GM23338 (cell line): ENCODE measurements around the gene ACP6. TPM values are rescaled to one million over a fixed set of nuclear protein-coding genes. Genes with fewer than 3 reads are reported as not detected.

Experiments used
- ATAC-seq: fragments of 200-7000 bp; cut with Tn5 transposase; 3 replicates; pipeline ENCODE4 v1.9.1; 2020
- DNase-seq: peaks from one replicate; pipeline ENCODE4 v3.0.0-alpha.2; 2015; ENCODE audit warnings: low spot score
- H2AFZ ChIP-seq: fragments of 200-600 bp; sonication (generic); 2 replicates; pipeline ENCODE4 v1.8.0; 2016; ENCODE audit warnings: antibody characterized with exemption, mild to moderate bottlenecking, moderate library complexity
- H3F3A ChIP-seq: fragments of 200-600 bp; sonication (generic); replicated peaks from 2 replicates; pipeline ENCODE4 v1.8.0; 2017; ENCODE audit warnings: antibody characterized with exemption, mixed run types, low read depth
- H3K27ac ChIP-seq: fragments of 200-600 bp; sonication (generic); 2 replicates; pipeline ENCODE4 v1.6.1; 2016; ENCODE audit warnings: low read depth
- H3K27me3 ChIP-seq: fragments of 200-600 bp; sonication (generic); 2 replicates; pipeline ENCODE4 v1.8.0; 2016; ENCODE audit warnings: mild to moderate bottlenecking, mixed run types, moderate library complexity; ENCODE audit not compliant: insufficient read depth
- H3K36me3 ChIP-seq: fragments of 200-600 bp; sonication (generic); 2 replicates; pipeline ENCODE4 v1.8.0; 2016; ENCODE audit warnings: mild to moderate bottlenecking; ENCODE audit not compliant: insufficient read depth
- H3K4me1 ChIP-seq: fragments of 200-600 bp; sonication (generic); 2 replicates; pipeline ENCODE4 v1.8.0; 2016; ENCODE audit warnings: mild to moderate bottlenecking, moderate library complexity; ENCODE audit not compliant: insufficient read depth
- H3K4me2 ChIP-seq: fragments of 200-600 bp; sonication (generic); 2 replicates; pipeline ENCODE4 v1.7.1; 2017; ENCODE audit warnings: mixed run types
- H3K4me3 ChIP-seq: fragments of 200-600 bp; sonication (generic); 2 replicates; pipeline ENCODE4 v1.6.1; 2016; ENCODE audit warnings: mixed run types
- H3K79me2 ChIP-seq: fragments of 200-600 bp; sonication (generic); replicated peaks from 2 replicates; pipeline ENCODE4 v1.8.0; 2017; ENCODE audit warnings: mild to moderate bottlenecking; ENCODE audit not compliant: insufficient read depth
- H3K9me2 ChIP-seq: fragments of 200-600 bp; sonication (generic); 2 replicates; pipeline ENCODE4 v1.8.0; 2017; ENCODE audit not compliant: insufficient read depth
- H4K20me1 ChIP-seq: fragments of 200-600 bp; sonication (generic); replicated peaks from 2 replicates; pipeline ENCODE4 v1.8.0; 2017; ENCODE audit warnings: mild to moderate bottlenecking; ENCODE audit not compliant: insufficient read depth
- H3K27ac Mint-ChIP-seq: 2 replicates; pipeline ENCODE4 v1.8.0; 2020; ENCODE audit warnings: inconsistent platforms, mild to moderate bottlenecking, moderate library complexity, mixed read lengths
- H3K27me3 Mint-ChIP-seq: 3 replicates; pipeline ENCODE4 v1.8.0; 2022; ENCODE audit warnings: low read depth, mild to moderate bottlenecking, moderate library complexity, mixed read lengths, inconsistent platforms; ENCODE audit not compliant: insufficient read depth, poor library complexity
- H3K36me3 Mint-ChIP-seq: 3 replicates; pipeline ENCODE4 v1.8.0; 2021; ENCODE audit warnings: low read depth, mild to moderate bottlenecking, inconsistent platforms, moderate library complexity, mixed read lengths
- H3K4me1 Mint-ChIP-seq: 3 replicates; pipeline ENCODE4 v1.8.0; 2020; ENCODE audit warnings: mild to moderate bottlenecking, inconsistent platforms, mixed read lengths
- H3K4me3 Mint-ChIP-seq: 3 replicates; pipeline ENCODE4 v1.8.0; 2021; ENCODE audit warnings: moderate library complexity, mild to moderate bottlenecking, inconsistent platforms, mixed read lengths
- H3K9me3 Mint-ChIP-seq: 3 replicates; pipeline ENCODE4 v1.8.0; 2020; ENCODE audit warnings: moderate library complexity, mild to moderate bottlenecking, inconsistent platforms, mixed read lengths
- CREB1 ChIP-seq: fragments of 250-450 bp; sonication (Bioruptor Pico); IDR thresholded peaks from 2 replicates; pipeline ENCODE4 v1.5.0; 2020; ENCODE audit warnings: low read depth, mild to moderate bottlenecking, moderate library complexity
- EZH2 ChIP-seq: fragments of 200-600 bp; sonication (generic); IDR thresholded peaks from one replicate; pipeline ENCODE4 v1.8.0; 2017; ENCODE audit warnings: antibody characterized with exemption, mild to moderate bottlenecking, low read depth; ENCODE audit not compliant: unreplicated experiment
- EZH2phosphoT487 ChIP-seq: fragments of 200-600 bp; sonication (generic); IDR thresholded peaks from one replicate; pipeline ENCODE4 v1.8.1; 2018; ENCODE audit warnings: antibody characterized with exemption; ENCODE audit not compliant: unreplicated experiment
- NANOG ChIP-seq: IDR thresholded peaks from 2 replicates; pipeline ENCODE4 v1.6.1; 2016; ENCODE audit warnings: antibody characterized with exemption, borderline replicate concordance
- POLR2AphosphoS5 ChIP-seq: IDR thresholded peaks from 2 replicates; pipeline ENCODE4 v1.6.1; 2016; ENCODE audit warnings: antibody characterized with exemption, low read depth
- STAT1 ChIP-seq: IDR thresholded peaks from one replicate; pipeline ENCODE4 v1.6.1; 2016; ENCODE audit warnings: antibody characterized with exemption; ENCODE audit not compliant: unreplicated experiment
- ZNF331 ChIP-seq: fragments of 250-450 bp; sonication (Bioruptor Pico); IDR thresholded peaks from 2 replicates; pipeline ENCODE4 v1.5.0; 2020; ENCODE audit warnings: low read depth, mild to moderate bottlenecking, moderate library complexity
- polyA plus RNA-seq: library from polyadenylated mRNA; unstranded; fragments of >200 nt; fragmentation: Nextera tagmentation; extraction: Ambion mirVana; gene quantifications from 2 replicates; pipeline ENCODE4 v1.2.1, GENCODE V29; 2016
- total RNA-seq: library from RNA; depleted of rRNA; stranded (reverse); fragments of >200 nt; shearing (Covaris generic); gene quantifications from 2 replicates; pipeline ENCODE4 v1.2.3, GENCODE V29; 2014
- TF ChIP-seq, protein P1 (sequence below): fragments of 250-450 bp; sonication (Bioruptor Pico); IDR thresholded peaks from 2 replicates; pipeline ENCODE4 v1.5.0; 2020; ENCODE audit warnings: mild to moderate bottlenecking, moderate library complexity
- TF ChIP-seq, protein P2 (sequence below): IDR thresholded peaks from one replicate; pipeline ENCODE4 v1.6.1; 2018; ENCODE audit warnings: antibody characterized with exemption; ENCODE audit not compliant: unreplicated experiment

The ACP6 gene
- total and polyA plus RNA-seq, 2 experiments from 2014 or later, result 20.6 to 26.5 TPM

DNA sequence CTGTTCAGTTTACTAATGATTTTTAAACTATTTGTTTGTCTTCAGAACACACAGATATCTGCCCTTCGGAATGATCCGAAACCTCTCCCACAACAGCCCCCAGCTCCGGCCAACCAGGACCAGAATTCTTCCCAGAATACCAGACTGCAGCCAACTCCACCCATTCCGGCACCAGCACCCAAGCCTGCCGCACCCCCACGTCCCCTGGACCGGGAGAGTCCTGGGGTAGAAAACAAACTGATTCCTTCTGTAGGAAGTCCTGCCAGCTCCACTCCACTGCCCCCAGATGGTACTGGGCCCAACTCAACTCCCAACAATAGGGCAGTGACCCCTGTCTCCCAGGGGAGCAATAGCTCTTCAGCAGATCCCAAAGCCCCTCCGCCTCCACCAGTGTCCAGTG, 51.6 kb downstream of the ACP6 start (continued):
- TF ChIP-seq, protein P1, sequence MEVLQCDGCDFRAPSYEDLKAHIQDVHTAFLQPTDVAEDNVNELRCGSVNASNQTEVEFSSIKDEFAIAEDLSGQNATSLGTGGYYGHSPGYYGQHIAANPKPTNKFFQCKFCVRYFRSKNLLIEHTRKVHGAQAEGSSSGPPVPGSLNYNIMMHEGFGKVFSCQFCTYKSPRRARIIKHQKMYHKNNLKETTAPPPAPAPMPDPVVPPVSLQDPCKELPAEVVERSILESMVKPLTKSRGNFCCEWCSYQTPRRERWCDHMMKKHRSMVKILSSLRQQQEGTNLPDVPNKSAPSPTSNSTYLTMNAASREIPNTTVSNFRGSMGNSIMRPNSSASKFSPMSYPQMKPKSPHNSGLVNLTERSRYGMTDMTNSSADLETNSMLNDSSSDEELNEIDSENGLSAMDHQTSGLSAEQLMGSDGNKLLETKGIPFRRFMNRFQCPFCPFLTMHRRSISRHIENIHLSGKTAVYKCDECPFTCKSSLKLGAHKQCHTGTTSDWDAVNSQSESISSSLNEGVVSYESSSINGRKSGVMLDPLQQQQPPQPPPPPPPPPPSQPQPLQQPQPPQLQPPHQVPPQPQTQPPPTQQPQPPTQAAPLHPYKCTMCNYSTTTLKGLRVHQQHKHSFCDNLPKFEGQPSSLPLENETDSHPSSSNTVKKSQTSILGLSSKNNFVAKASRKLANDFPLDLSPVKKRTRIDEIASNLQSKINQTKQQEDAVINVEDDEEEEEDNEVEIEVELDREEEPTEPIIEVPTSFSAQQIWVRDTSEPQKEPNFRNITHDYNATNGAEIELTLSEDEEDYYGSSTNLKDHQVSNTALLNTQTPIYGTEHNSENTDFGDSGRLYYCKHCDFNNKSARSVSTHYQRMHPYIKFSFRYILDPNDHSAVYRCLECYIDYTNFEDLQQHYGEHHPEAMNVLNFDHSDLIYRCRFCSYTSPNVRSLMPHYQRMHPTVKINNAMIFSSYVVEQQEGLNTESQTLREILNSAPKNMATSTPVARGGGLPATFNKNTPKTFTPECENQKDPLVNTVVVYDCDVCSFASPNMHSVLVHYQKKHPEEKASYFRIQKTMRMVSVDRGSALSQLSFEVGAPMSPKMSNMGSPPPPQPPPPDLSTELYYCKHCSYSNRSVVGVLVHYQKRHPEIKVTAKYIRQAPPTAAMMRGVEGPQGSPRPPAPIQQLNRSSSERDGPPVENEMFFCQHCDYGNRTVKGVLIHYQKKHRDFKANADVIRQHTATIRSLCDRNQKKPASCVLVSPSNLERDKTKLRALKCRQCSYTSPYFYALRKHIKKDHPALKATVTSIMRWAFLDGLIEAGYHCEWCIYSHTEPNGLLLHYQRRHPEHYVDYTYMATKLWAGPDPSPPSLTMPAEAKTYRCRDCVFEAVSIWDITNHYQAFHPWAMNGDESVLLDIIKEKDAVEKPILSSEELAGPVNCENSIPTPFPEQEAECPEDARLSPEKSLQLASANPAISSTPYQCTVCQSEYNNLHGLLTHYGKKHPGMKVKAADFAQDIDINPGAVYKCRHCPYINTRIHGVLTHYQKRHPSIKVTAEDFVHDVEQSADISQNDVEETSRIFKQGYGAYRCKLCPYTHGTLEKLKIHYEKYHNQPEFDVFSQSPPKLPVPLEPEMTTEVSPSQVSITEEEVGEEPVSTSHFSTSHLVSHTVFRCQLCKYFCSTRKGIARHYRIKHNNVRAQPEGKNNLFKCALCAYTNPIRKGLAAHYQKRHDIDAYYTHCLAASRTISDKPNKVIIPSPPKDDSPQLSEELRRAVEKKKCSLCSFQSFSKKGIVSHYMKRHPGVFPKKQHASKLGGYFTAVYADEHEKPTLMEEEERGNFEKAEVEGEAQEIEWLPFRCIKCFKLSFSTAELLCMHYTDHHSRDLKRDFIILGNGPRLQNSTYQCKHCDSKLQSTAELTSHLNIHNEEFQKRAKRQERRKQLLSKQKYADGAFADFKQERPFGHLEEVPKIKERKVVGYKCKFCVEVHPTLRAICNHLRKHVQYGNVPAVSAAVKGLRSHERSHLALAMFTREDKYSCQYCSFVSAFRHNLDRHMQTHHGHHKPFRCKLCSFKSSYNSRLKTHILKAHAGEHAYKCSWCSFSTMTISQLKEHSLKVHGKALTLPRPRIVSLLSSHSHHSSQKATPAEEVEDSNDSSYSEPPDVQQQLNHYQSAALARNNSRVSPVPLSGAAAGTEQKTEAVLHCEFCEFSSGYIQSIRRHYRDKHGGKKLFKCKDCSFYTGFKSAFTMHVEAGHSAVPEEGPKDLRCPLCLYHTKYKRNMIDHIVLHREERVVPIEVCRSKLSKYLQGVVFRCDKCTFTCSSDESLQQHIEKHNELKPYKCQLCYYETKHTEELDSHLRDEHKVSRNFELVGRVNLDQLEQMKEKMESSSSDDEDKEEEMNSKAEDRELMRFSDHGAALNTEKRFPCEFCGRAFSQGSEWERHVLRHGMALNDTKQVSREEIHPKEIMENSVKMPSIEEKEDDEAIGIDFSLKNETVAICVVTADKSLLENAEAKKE (CRISPR knock-in tag), result no peak
- TF ChIP-seq STAT1 (no peak), CREB1 (CRISPR knock-in tag) (no peak), POLR2AphosphoS5 (no peak), ZNF331 (CRISPR knock-in tag) (no peak)
- TF ChIP-seq, protein P2, sequence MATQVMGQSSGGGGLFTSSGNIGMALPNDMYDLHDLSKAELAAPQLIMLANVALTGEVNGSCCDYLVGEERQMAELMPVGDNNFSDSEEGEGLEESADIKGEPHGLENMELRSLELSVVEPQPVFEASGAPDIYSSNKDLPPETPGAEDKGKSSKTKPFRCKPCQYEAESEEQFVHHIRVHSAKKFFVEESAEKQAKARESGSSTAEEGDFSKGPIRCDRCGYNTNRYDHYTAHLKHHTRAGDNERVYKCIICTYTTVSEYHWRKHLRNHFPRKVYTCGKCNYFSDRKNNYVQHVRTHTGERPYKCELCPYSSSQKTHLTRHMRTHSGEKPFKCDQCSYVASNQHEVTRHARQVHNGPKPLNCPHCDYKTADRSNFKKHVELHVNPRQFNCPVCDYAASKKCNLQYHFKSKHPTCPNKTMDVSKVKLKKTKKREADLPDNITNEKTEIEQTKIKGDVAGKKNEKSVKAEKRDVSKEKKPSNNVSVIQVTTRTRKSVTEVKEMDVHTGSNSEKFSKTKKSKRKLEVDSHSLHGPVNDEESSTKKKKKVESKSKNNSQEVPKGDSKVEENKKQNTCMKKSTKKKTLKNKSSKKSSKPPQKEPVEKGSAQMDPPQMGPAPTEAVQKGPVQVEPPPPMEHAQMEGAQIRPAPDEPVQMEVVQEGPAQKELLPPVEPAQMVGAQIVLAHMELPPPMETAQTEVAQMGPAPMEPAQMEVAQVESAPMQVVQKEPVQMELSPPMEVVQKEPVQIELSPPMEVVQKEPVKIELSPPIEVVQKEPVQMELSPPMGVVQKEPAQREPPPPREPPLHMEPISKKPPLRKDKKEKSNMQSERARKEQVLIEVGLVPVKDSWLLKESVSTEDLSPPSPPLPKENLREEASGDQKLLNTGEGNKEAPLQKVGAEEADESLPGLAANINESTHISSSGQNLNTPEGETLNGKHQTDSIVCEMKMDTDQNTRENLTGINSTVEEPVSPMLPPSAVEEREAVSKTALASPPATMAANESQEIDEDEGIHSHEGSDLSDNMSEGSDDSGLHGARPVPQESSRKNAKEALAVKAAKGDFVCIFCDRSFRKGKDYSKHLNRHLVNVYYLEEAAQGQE, result no peak

DNA sequence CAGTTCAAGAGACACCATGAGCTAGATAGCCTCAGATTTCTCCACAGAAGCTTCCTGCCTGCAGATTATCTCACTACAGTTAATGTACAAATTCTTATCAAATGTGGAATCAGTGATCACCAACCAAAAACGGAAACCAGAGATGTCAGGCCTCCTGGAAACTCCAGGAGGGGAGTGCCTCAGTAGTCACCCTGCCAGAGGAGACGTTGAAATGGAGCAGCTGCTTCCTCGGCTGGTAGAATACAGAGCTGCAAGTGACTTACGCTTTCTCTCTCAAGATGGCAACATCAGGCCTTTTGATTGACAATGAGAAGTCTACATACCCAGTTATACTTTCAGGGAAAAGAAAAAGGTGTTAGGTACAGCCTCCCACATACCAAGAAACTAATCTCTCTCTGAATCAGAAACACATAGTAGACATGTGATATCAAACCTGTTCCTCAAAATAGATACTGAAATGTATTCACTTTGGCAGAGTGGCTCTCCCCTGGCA, 52.2 kb downstream of the ACP6 start:
- no peak for DNase-seq
- Histone ChIP-seq H4K20me1 (peaks cover 3% of the 10 kb centered on the region; the same call in 1 of the 2 replicates), H2AFZ (no peak overlapping the region), H3K27me3 (no peaks in the 10 kb centered on the region), H3K27ac (no peak overlapping the region), H3K4me2 (no peak overlapping the region), H3K79me2 (no peaks in the 10 kb centered on the region), H3K4me3 (no peak overlapping the region), H3K4me1 (no peaks in the 10 kb centered on the region), H3K9me2 (no peaks in the 10 kb centered on the region), H3K36me3 (peaks cover 41% of the 10 kb centered on the region), H3F3A (no peaks in the 10 kb centered on the region)
- no peak for ATAC-seq
- peaks cover 4% of the 10 kb centered on the region for H3K27me3 Mint-ChIP-seq
- H3K27ac Mint-ChIP-seq, result no peak overlapping the region
- peaks cover 95% of the 10 kb centered on the region for H3K36me3 Mint-ChIP-seq
- H3K4me3 Mint-ChIP-seq, result no peak overlapping the region
- H3K4me1 Mint-ChIP-seq, result no peaks in the 10 kb centered on the region
- no peaks in the 10 kb centered on the region for H3K9me3 Mint-ChIP-seq
- TF ChIP-seq EZH2 (no peak), EZH2phosphoT487 (no peak), NANOG (no peak), ZNF331 (CRISPR knock-in tag) (no peak), POLR2AphosphoS5 (no peak), STAT1 (no peak)
- TF ChIP-seq, protein P2, result no peak
